OCI-LY3 (cell line): Measurements from ENCODE around the gene SLC39A5.

Experiments
- CTCF ChIP-seq: fragments of 200-600, 300-600 bp; sonication (generic); IDR thresholded peaks from 2 replicates; pipeline ENCODE4 v1.5.1; 2014; ENCODE audit warnings: antibody characterized with exemption, low read length, low read depth
- EZH2phosphoT487 ChIP-seq: fragments of 200-600 bp; shearing (Covaris generic); IDR thresholded peaks from 2 replicates; pipeline ENCODE4 v1.6.1; 2018; ENCODE audit warnings: antibody characterized with exemption, mixed run types, low read depth

- TF ChIP-seq EZH2phosphoT487 (no peak), CTCF (no peak)
These were observed 18.9 kb downstream of the SLC39A5 start for GRCh38 chr12:56248711-56249110.
